Smooth muscle cell (in vitro differentiated cells): ENCODE measurements around the gene TPCN1. TPM values are rescaled to one million over a fixed set of nuclear protein-coding genes. Genes with fewer than 3 reads are reported as not detected.

Source experiments
- DNase-seq: peaks from one replicate; lab custom pipeline; 2025; ENCODE audit not compliant: unreplicated experiment; lab: John Stamatoyannopoulos, UW
- H2AFZ ChIP-seq: fragments of 200-600 bp; sonication (generic); 2 replicates; pipeline ENCODE4 v1.6.0; 2016; ENCODE audit warnings: antibody characterized with exemption, low read depth, mild to moderate bottlenecking
- H3F3A ChIP-seq: fragments of 200-600 bp; sonication (generic); 2 replicates; pipeline ENCODE4 v1.6.0; 2017; ENCODE audit warnings: antibody characterized with exemption, low read depth
- H3K27ac ChIP-seq: fragments of 200-600 bp; sonication (generic); 2 replicates; pipeline ENCODE4 v1.5.1; 2016; ENCODE audit warnings: low read depth, mild to moderate bottlenecking
- H3K27me3 ChIP-seq: fragments of 200-600 bp; sonication (generic); 2 replicates; pipeline ENCODE4 v1.6.1; 2016; ENCODE audit warnings: low read depth, mild to moderate bottlenecking
- H3K36me3 ChIP-seq: fragments of 200-600 bp; sonication (generic); 2 replicates; pipeline ENCODE4 v1.5.1; 2016; ENCODE audit warnings: low read depth
- H3K4me1 ChIP-seq: fragments of 200-600 bp; sonication (generic); 2 replicates; pipeline ENCODE4 v1.5.1; 2016; ENCODE audit warnings: low read depth
- H3K4me2 ChIP-seq: fragments of 200-600 bp; sonication (generic); 2 replicates; pipeline ENCODE4 v1.6.0; 2016; ENCODE audit warnings: mild to moderate bottlenecking
- H3K4me3 ChIP-seq: fragments of 200-600 bp; sonication (generic); 2 replicates; pipeline ENCODE4 v1.5.1; 2016; ENCODE audit warnings: mild to moderate bottlenecking
- H3K79me2 ChIP-seq: fragments of 200-600 bp; sonication (generic); 2 replicates; pipeline ENCODE4 v1.6.0; 2016; ENCODE audit warnings: low read depth, mild to moderate bottlenecking
- H3K9ac ChIP-seq: fragments of 200-600 bp; sonication (generic); 2 replicates; pipeline ENCODE4 v1.6.0; 2016; ENCODE audit warnings: low read depth
- H3K9me3 ChIP-seq: fragments of 200-600 bp; sonication (generic); replicated peaks from 2 replicates; pipeline ENCODE4 v1.5.1; 2016; ENCODE audit warnings: low read depth
- H4K20me1 ChIP-seq: fragments of 200-600 bp; sonication (generic); 2 replicates; pipeline ENCODE4 v1.6.0; 2016; ENCODE audit warnings: low read depth
- CTCF ChIP-seq: fragments of 200-600 bp; sonication (generic); IDR thresholded peaks from 2 replicates; pipeline ENCODE4 v1.5.1; 2017; ENCODE audit warnings: borderline replicate concordance, mild to moderate bottlenecking, antibody characterized with exemption; ENCODE audit not compliant: insufficient read depth, poor library complexity, severe bottlenecking
- WGBS: methylation state at CpG from one replicate; pipeline ENCODE4 v1.1.7; 2016; ENCODE audit warnings: low lambda C conversion rate; 5-methylcytosine and 5-hydroxymethylcytosine counted together
- polyA plus RNA-seq: library from polyadenylated mRNA; unstranded; fragments of >200 nt; fragmentation: Nextera tagmentation; extraction: Ambion mirVana; gene quantifications from 2 replicates; pipeline ENCODE4 v1.2.1, GENCODE V29; 2016
- total RNA-seq: library from RNA; depleted of rRNA; stranded (reverse); fragments of >200 nt; gene quantifications from 2 replicates; pipeline ENCODE4 v1.2.3, GENCODE V29; 2014

The TPCN1 gene
- total and polyA plus RNA-seq, 2 experiments from 2014 or later: 12.9 to 29.2 TPM

- Histone ChIP-seq H3K9me3 (no peaks in the 10 kb centered on the region), H3F3A (no peaks in the 10 kb centered on the region), H3K4me2 (no peak overlapping the region), H3K4me3 (no peak overlapping the region), H3K27me3 (no peaks in the 10 kb centered on the region), H3K36me3 (no peaks in the 10 kb centered on the region), H3K79me2 (no peaks in the 10 kb centered on the region), H4K20me1 (no peaks in the 10 kb centered on the region), H3K4me1 (no peaks in the 10 kb centered on the region), H3K9ac (no peak overlapping the region), H2AFZ (no peak overlapping the region), H3K27ac (no peak overlapping the region)
- TF ChIP-seq CTCF: no peak
- 91% methylated on average over 15 of the region's 15 CpGs for WGBS
- DNase-seq: no peak
Measured at GRCh38 chr12:113318900-113319628, 97.8 kb downstream of the TPCN1 start.

GRCh38 chr12:113320401-113320800 is 99.1 kb downstream of the TPCN1 start:
- Histone ChIP-seq H3K9ac (no peak overlapping the region), H3K9me3 (no peaks in the 10 kb centered on the region), H3K4me3 (no peak overlapping the region), H3K79me2 (no peaks in the 10 kb centered on the region), H3K4me2 (no peak overlapping the region), H3F3A (no peaks in the 10 kb centered on the region), H3K36me3 (no peaks in the 10 kb centered on the region), H3K27ac (no peak overlapping the region), H4K20me1 (no peaks in the 10 kb centered on the region), H3K4me1 (no peaks in the 10 kb centered on the region), H3K27me3 (no peaks in the 10 kb centered on the region), H2AFZ (no peak overlapping the region)
- no peak for DNase-seq
- 96% methylated on average over 12 of the region's 12 CpGs for WGBS
- TF ChIP-seq CTCF: no peak

GRCh38 chr12:113322343-113322742 is 101.1 kb downstream of the TPCN1 start:
- Histone ChIP-seq H3K27ac (peak overlapping the region; percentile 32), H3K4me1 (no peaks in the 10 kb centered on the region), H3K36me3 (no peaks in the 10 kb centered on the region), H3K9me3 (no peaks in the 10 kb centered on the region), H3F3A (no peaks in the 10 kb centered on the region), H2AFZ (no peak overlapping the region), H3K4me3 (no peak overlapping the region), H3K79me2 (no peaks in the 10 kb centered on the region), H4K20me1 (no peaks in the 10 kb centered on the region), H3K9ac (no peak overlapping the region), H3K27me3 (no peaks in the 10 kb centered on the region), H3K4me2 (no peak overlapping the region)
- no peak for DNase-seq
- 88% methylated on average over 2 of the region's 2 CpGs for WGBS
- TF ChIP-seq CTCF: no peak

- H3K4me3 ChIP-seq: no peak overlapping the region
- no peak for DNase-seq
- H3K27me3 ChIP-seq: no peaks in the 10 kb centered on the region
- H3K79me2 ChIP-seq: no peaks in the 10 kb centered on the region
- no peaks in the 10 kb centered on the region for H3K9me3 ChIP-seq
- no peaks in the 10 kb centered on the region for H3F3A ChIP-seq
- H3K9ac ChIP-seq: no peak overlapping the region
- no peaks in the 10 kb centered on the region for H3K4me1 ChIP-seq
- no peak overlapping the region for H3K4me2 ChIP-seq
- 96% methylated on average over 3 of the region's 3 CpGs for WGBS
- H2AFZ ChIP-seq: no peak overlapping the region
- H3K27ac ChIP-seq: no peak overlapping the region
- no peak for TF ChIP-seq CTCF
- H3K36me3 ChIP-seq: no peaks in the 10 kb centered on the region
- H4K20me1 ChIP-seq: no peaks in the 10 kb centered on the region
Measured at GRCh38 chr12:113325916-113326315, 104.7 kb downstream of the TPCN1 start.
